K562 (cell line): ENCODE data around the gene CUX1. TPM values are rescaled to one million over a fixed set of nuclear protein-coding genes. Genes with fewer than 3 reads are reported as not detected.

Experiments used
- CBX2 ChIP-seq: fragments of 200-600 bp; sonication (generic); IDR thresholded peaks from one replicate; pipeline ENCODE4 v1.6.1; 2012; ENCODE audit warnings: mild to moderate bottlenecking, low read length, inconsistent platforms; ENCODE audit not compliant: insufficient read depth, poor library complexity, severe bottlenecking
- CXXC5 ChIP-seq: fragments of 250-450 bp; sonication (Bioruptor Pico); IDR thresholded peaks from 2 replicates; pipeline ENCODE4 v1.8.0; 2022; ENCODE audit warnings: inconsistent platforms, mild to moderate bottlenecking, moderate library complexity
- EP300 ChIP-seq: IDR thresholded peaks from 2 replicates; pipeline ENCODE4 v1.6.1; 2012; ENCODE audit warnings: low read length, improper control_type of control experiment
- EZH2 ChIP-seq: IDR thresholded peaks from 2 replicates; pipeline ENCODE4 v1.6.1; 2012; ENCODE audit warnings: low read depth, mild to moderate bottlenecking, inconsistent platforms, low read length, borderline replicate concordance
- HCFC1 ChIP-seq: IDR thresholded peaks from 2 replicates; pipeline ENCODE4 v1.6.1; 2012; ENCODE audit warnings: low read depth, low read length, improper control_type of control experiment
- KAT7 ChIP-seq: sonication (generic); formaldehyde crosslinking; IDR thresholded peaks from 2 replicates; pipeline ENCODE4 v1.8.0; 2022; ENCODE audit warnings: missing genetic modification reagents, mild to moderate bottlenecking, borderline replicate concordance
- KDM5B ChIP-seq: fragments of 200-600 bp; sonication (generic); IDR thresholded peaks from 2 replicates; pipeline ENCODE4 v1.6.1; 2012; ENCODE audit warnings: low read depth, mild to moderate bottlenecking, moderate library complexity, low read length, control low read depth, inconsistent platforms; ENCODE audit not compliant: insufficient replicate concordance
- KLF10 ChIP-seq: fragments of 250-450 bp; sonication (Bioruptor Pico); IDR thresholded peaks from 2 replicates; pipeline ENCODE4 v1.6.1; 2021; ENCODE audit warnings: matching md5 sums
- L3MBTL2 ChIP-seq: fragments of 450-650 bp; IDR thresholded peaks from 2 replicates; pipeline ENCODE4 v1.6.1; 2016; ENCODE audit warnings: mild to moderate bottlenecking, moderate library complexity
- MYC ChIP-seq, 2 experiments: fragments of 250-450 bp in 1 of 2; sonication (Bioruptor Pico) in 1 of 2; IDR thresholded peaks; 2 replicates each; pipeline versions ENCODE4 v1.5.1 to v1.6.1; 2012 to 2021; ENCODE audit warnings: low read depth in 2 of 2, borderline replicate concordance in 1 of 2, improper control_type of control experiment in 1 of 2, low read length in 1 of 2, mild to moderate bottlenecking in 1 of 2, moderate library complexity in 1 of 2
- SRSF9 ChIP-seq: fragments of 200-400 bp; formaldehyde crosslinking; IDR thresholded peaks from 2 replicates; pipeline ENCODE4 v1.6.1; 2017; ENCODE audit warnings: low read depth, low read length, borderline replicate concordance
- ZNF431 ChIP-seq: sonication (generic); formaldehyde crosslinking; IDR thresholded peaks from 2 replicates; pipeline ENCODE4 v1.8.0; 2022; ENCODE audit warnings: mild to moderate bottlenecking, missing genetic modification reagents
- ZNF699 ChIP-seq: fragments of 250-450 bp; sonication (Bioruptor Pico); IDR thresholded peaks from 2 replicates; pipeline ENCODE4 v1.8.0; 2021; ENCODE audit warnings: mild to moderate bottlenecking, moderate library complexity; ENCODE audit not compliant: insufficient replicate concordance
- ZNF717 ChIP-seq: fragments of 250-450 bp; sonication (Bioruptor Pico); IDR thresholded peaks from 2 replicates; pipeline ENCODE4 v1.5.0; 2021
- polyA plus RNA-seq, 8 experiments: library from polyadenylated mRNA; depleted of rRNA in 4 of 8; stranded (reverse) in 5 of 8; unstranded in 3 of 8; fragments of >200 nt; fragmentation: Nextera tagmentation in 2 of 8; fragmentation: Illumina TruSeq in 1 of 8; extraction: Ambion mirVana in 2 of 8; extraction: Trizol in 1 of 8; gene quantifications; 2 replicates each; pipeline versions ENCODE4 v1.2.1 to v1.2.3, GENCODE V29; 2011 to 2014; ENCODE audit warnings: inconsistent platforms in 1 of 8, missing spikeins in 1 of 8
- total RNA-seq, 7 experiments: library from RNA; depleted of rRNA in 6 of 7; stranded (reverse); fragments of >200 nt in 6 of 7; fragmentation: Illumina TruSeq in 2 of 7; extraction: Trizol in 2 of 7; gene quantifications; 2 replicates each; pipeline versions ENCODE4 v1.2.1 to v1.2.3, GENCODE V29; 2011 to 2021; ENCODE audit warnings: low replicate concordance in 1 of 7
- TF ChIP-seq, protein P1 (sequence below): sonication (generic); formaldehyde crosslinking; IDR thresholded peaks from 2 replicates; pipeline ENCODE4 v1.9.0; 2022; ENCODE audit warnings: mild to moderate bottlenecking, missing genetic modification reagents

The CUX1 gene
- total and polyA plus RNA-seq, 9 of the 15 experiments (the other 6 are each of a cell fraction or from before 2014, with no cell fraction given): 3.6 to 55.3 (median 25.2) TPM

DNA sequence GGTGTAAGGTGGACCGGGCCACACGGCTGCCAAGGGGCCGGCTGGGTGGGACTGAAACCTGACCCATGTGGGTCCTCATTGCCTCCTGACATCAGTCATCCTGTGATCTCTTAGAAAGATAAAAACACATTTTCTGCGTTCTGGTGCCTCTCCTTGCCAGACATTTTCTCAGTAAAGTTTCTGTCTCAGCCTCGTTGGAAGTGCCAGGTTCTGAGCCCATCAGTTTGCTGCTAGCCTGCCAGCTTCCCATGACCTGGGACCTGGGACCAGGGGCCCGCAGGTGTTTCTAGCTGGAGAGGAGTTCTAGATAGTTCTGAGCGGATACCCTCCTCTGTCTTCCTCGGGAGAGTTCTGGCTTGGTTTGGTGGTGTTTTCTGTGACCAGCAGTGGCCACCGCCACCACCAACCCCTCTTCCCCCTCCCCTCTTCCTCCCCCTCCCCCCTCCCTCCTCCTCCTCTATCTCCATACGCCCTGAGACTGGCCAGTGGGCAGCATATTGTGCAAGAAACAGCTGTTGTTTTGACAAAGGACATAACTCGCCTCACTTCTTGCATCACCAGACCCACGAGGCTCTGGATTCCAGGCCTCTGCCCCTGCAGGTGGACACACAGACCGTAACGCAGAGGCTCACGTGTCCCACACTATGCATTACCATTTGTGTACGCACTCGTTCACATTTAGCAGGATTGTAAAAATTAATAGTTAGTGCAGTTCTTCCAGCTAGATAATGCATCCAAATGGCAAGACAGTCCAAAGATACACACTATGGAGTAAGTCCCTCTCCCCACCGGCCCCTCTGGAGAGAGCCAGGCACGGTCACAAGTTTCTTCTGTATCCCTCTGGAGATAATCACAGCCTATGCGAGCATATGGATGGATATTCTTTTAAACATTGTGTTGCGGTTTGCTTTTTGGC is 94.6 kb downstream of the CUX1 start (continued):
- TF ChIP-seq MYC (IDR thresholded peaks at IDR 0.05; ENCODE audit: low read depth, low read length): peak; percentile 98
- TF ChIP-seq MYC (CRISPR knock-in tag; IDR thresholded peaks at IDR 0.05; ENCODE audit: borderline replicate concordance, low read depth): no peak
- no peak for TF ChIP-seq KAT7 (CRISPR knock-in tag)
- no peak for TF ChIP-seq KDM5B
- no peak for TF ChIP-seq ZNF717 (CRISPR knock-in tag)
- TF ChIP-seq EP300: peak; percentile 53
- no peak for TF ChIP-seq ZNF431 (CRISPR knock-in tag)
- TF ChIP-seq HCFC1: 0 out of 2 replicates have a peak, but pooled peaks have one; percentile 15
- TF ChIP-seq CBX2: no peak
- TF ChIP-seq L3MBTL2: peak; percentile 39; the same call in 1 of the 2 replicates
- TF ChIP-seq ZNF699: no peak
- no peak for TF ChIP-seq KLF10
- TF ChIP-seq, protein P1, sequence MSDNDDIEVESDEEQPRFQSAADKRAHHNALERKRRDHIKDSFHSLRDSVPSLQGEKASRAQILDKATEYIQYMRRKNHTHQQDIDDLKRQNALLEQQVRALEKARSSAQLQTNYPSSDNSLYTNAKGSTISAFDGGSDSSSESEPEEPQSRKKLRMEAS (CRISPR knock-in tag): no peak
- no peak for TF ChIP-seq EZH2
- TF ChIP-seq CXXC5 (CRISPR knock-in tag): peak; percentile 59
- no peak for TF ChIP-seq SRSF9
